Keratinocyte (primary cell): ENCODE data around the gene MEF2B. TPM values are rescaled to one million over a fixed set of nuclear protein-coding genes. Genes with fewer than 3 reads are reported as not detected.

Experiments
- DNase-seq: peaks from one replicate; pipeline ENCODE4 v3.0.0-alpha.2; 2011; ENCODE audit warnings: low read depth, missing footprints, low spot score
- FAIRE-seq: peaks from 2 replicates; lab custom pipeline; 2011; peaks lifted over from hg19 to GRCh38; lab: Jason Lieb, UNC
- H2AFZ ChIP-seq: 2 replicates; pipeline ENCODE4 v1.6.0; 2012; ENCODE audit warnings: low read length, control low read depth, inconsistent platforms; ENCODE audit not compliant: control insufficient read depth
- H3K27ac ChIP-seq: 2 replicates; pipeline ENCODE4 v1.5.1; 2011; ENCODE audit warnings: low read length; ENCODE audit not compliant: control insufficient read depth, insufficient read depth
- H3K27me3 ChIP-seq: 3 replicates; pipeline ENCODE4 v1.6.0; 2011; ENCODE audit warnings: low read length; ENCODE audit not compliant: control insufficient read depth, insufficient read depth; ENCODE audit errors: extremely low read depth
- H3K36me3 ChIP-seq, 2 experiments: 2 replicates in 1 of 2; 3 replicates in 1 of 2; pipeline ENCODE4 v1.5.1; 2011; ENCODE audit warnings: low read length in 2 of 2, mild to moderate bottlenecking in 1 of 2; ENCODE audit not compliant: control insufficient read depth in 2 of 2, insufficient read depth in 2 of 2; ENCODE audit errors: extremely low read depth in 1 of 2
- H3K4me1 ChIP-seq: 3 replicates; pipeline ENCODE4 v1.5.1; 2011; ENCODE audit warnings: low read length; ENCODE audit not compliant: control insufficient read depth, insufficient read depth; ENCODE audit errors: extremely low read depth
- H3K4me2 ChIP-seq: 3 replicates; pipeline ENCODE4 v1.6.0; 2011; ENCODE audit warnings: low read depth, low read length; ENCODE audit not compliant: control insufficient read depth, insufficient read depth; ENCODE audit errors: extremely low read depth
- H3K4me3 ChIP-seq, 3 experiments: fragments of 200-600 bp in 1 of 3; sonication (generic) in 1 of 3; 2 replicates in 2 of 3; 3 replicates in 1 of 3; pipeline ENCODE4 v1.5.1; 2011 to 2016; ENCODE audit warnings: low read length in 3 of 3, mild to moderate bottlenecking in 3 of 3, control low read depth in 2 of 3, inconsistent platforms in 1 of 3, low read depth in 1 of 3, mixed read lengths in 1 of 3, mixed run types in 1 of 3, moderate library complexity in 1 of 3; ENCODE audit not compliant: control insufficient read depth in 2 of 3, insufficient read depth in 2 of 3; ENCODE audit errors: extremely low read depth in 1 of 3
- H3K79me2 ChIP-seq: 2 replicates; pipeline ENCODE4 v1.6.0; 2012; ENCODE audit warnings: low read length; ENCODE audit not compliant: control insufficient read depth, insufficient read depth
- H3K9ac ChIP-seq: 3 replicates; pipeline ENCODE4 v1.6.0; 2011; ENCODE audit warnings: low read length; ENCODE audit not compliant: control insufficient read depth, insufficient read depth; ENCODE audit errors: extremely low read depth
- H3K9me1 ChIP-seq: 3 replicates; pipeline ENCODE4 v1.6.0; 2011; ENCODE audit warnings: low read length; ENCODE audit not compliant: control insufficient read depth, insufficient read depth; ENCODE audit errors: extremely low read depth
- H3K9me3 ChIP-seq: 2 replicates; pipeline ENCODE4 v1.5.1; 2012; ENCODE audit warnings: low read depth, low read length; ENCODE audit not compliant: control insufficient read depth
- H4K20me1 ChIP-seq: 3 replicates; pipeline ENCODE4 v1.6.0; 2011; ENCODE audit warnings: low read length; ENCODE audit not compliant: control insufficient read depth, insufficient read depth; ENCODE audit errors: extremely low read depth
- EZH2 ChIP-seq: IDR thresholded peaks from one replicate; pipeline ENCODE4 v1.6.1; 2012; ENCODE audit warnings: inconsistent platforms, mild to moderate bottlenecking, low read length, moderate library complexity
- dilution Hi-C: fragments of 300-500 bp; cut with MboI; formaldehyde crosslinking; loops from one replicate; pipeline ENCODE4 v1.7.0; 2020; ENCODE audit warnings: low sequenced_read_pairs; ENCODE audit not compliant: extremely low pct_ligation_motif_present
- polyA plus RNA-seq, 5 experiments: library from polyadenylated mRNA; depleted of rRNA in 3 of 5; stranded (reverse) in 3 of 5; stranded (forward) in 1 of 5; unstranded in 1 of 5; fragments of >200 nt; gene quantifications; 1 replicate in 1 of 5; 2 replicates in 3 of 5; 3 replicates in 1 of 5; pipeline versions ENCODE4 v1.2.1 to v1.2.3, GENCODE V29; 2011 to 2012; ENCODE audit warnings: missing spikeins in 2 of 5, low read depth in 1 of 5, low replicate concordance in 1 of 5
- TF ChIP-seq, protein P1 (sequence below), 3 experiments: IDR thresholded peaks in 1 of 3; conservative IDR thresholded peaks in 1 of 3; optimal IDR thresholded peaks in 1 of 3; 2 replicates in 2 of 3; 3 replicates in 1 of 3; pipeline versions ENCODE3 to v1.5.1; 2011; ENCODE audit warnings: low read length in 3 of 3, mild to moderate bottlenecking in 3 of 3, moderate library complexity in 2 of 3, control low read depth in 1 of 3, inconsistent platforms in 1 of 3; ENCODE audit not compliant: insufficient read depth in 2 of 3; ENCODE audit errors: extremely low read depth in 1 of 3

MEF2B gene
- polyA plus RNA-seq, 1 donor (not counting 4 experiments of a cell fraction or from before 2014, with no cell fraction given) = 0.05 TPM

DNA sequence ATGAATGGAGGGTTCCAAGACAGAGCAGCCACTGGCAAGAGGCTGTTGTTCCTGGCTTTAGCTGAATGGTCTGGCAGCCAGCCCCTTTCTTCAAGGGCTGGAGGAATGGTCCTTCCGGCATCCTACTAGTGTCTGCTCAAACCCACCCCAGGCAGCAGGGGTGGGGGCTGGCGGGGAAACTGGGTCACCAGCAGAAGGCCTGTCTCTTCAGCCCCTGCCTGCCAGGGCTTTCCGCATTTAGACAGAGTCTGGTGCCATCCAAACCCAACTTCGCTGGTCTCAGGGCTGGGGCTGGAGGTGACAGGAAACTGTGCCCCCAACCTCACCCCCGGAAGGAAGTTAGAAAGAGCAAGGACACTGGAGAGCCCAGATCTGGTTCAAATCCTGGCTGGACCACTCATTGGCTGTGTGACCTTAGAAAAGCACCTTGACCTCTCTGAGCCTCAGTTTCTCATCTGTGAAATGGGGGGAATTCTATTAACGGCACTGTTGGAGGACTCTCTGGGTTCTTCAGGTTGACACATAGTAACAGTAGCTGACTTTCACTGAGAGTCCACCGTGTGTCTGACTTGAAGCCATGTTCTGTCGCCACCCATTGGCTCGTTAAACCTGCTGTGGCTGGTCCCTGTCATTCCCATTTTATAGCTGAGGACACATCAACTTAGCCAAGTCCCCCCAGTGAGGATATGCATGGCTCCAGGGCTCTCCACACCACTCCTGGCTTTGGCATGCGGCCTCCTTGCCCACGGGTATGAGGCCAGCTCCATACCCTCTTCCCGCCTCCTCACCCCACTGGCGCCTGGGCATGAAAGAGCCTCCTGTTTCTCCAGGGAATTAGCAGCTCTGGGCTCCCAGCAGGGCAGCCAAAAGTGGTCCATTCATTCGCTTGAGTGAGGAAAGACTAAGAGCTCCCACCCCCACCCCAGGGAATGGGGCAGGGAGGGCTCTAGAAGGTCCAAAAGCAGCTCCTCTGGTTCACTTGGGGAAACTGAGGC is 35.6 kb upstream of the MEF2B start:
- FAIRE-seq (no peak), DNase-seq (no peak)
- Histone ChIP-seq H3K4me1 (peaks cover 8% of the 10 kb centered on the region), H4K20me1 (no peaks in the 10 kb centered on the region), H3K36me3 (peaks cover 4 to 13% of the 10 kb centered on the region in 2 experiments), H3K9me1 (no peaks in the 10 kb centered on the region), H3K9me3 (no peaks in the 10 kb centered on the region), H3K79me2 (peaks cover 13% of the 10 kb centered on the region), H2AFZ (no peak overlapping the region), H3K27ac (no peak overlapping the region), H3K9ac (no peak overlapping the region), H3K27me3 (no peaks in the 10 kb centered on the region), H3K4me3 (no peak overlapping the region), H3K4me2 (no peak overlapping the region)
- dilution Hi-C loops = no loop called here
- TF ChIP-seq, protein P1, sequence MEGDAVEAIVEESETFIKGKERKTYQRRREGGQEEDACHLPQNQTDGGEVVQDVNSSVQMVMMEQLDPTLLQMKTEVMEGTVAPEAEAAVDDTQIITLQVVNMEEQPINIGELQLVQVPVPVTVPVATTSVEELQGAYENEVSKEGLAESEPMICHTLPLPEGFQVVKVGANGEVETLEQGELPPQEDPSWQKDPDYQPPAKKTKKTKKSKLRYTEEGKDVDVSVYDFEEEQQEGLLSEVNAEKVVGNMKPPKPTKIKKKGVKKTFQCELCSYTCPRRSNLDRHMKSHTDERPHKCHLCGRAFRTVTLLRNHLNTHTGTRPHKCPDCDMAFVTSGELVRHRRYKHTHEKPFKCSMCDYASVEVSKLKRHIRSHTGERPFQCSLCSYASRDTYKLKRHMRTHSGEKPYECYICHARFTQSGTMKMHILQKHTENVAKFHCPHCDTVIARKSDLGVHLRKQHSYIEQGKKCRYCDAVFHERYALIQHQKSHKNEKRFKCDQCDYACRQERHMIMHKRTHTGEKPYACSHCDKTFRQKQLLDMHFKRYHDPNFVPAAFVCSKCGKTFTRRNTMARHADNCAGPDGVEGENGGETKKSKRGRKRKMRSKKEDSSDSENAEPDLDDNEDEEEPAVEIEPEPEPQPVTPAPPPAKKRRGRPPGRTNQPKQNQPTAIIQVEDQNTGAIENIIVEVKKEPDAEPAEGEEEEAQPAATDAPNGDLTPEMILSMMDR (optimal IDR thresholded peaks at IDR 0.05 in 1 of 3, IDR thresholded peaks at IDR 0.05 in 1 of 3, conservative IDR thresholded peaks at IDR 0.05 in 1 of 3; ENCODE audit: extremely low read depth in 1 of 3, insufficient read depth in 2 of 3, low read length in 3 of 3) = no peak
- no peak for TF ChIP-seq EZH2

DNA sequence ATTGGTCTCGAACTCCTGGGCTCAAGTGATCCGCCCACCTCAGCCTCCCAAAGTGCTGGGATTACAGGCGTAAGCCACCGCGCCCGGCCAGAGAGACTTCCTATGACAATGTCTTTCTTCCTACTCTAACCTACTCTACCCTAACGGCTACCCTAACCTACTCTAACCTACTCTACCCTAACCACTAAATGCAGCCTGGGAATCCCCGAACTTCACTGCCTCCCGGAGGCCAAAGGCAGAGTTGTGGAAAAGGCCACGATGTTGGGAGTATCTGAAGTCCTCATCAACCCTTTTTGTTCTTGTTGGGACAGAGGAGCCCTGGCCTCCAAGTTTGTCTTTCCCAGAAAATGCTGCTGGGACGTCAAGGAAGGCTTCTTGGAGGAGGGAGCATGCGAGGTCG is 34.1 kb upstream of the MEF2B start:
- dilution Hi-C loops = no loop called here
- H3K9me1 ChIP-seq = no peaks in the 10 kb centered on the region
- no peak for DNase-seq

More for the DNA sequence above, 34.1 kb upstream of the MEF2B start:
- H3K4me2 ChIP-seq = no peak overlapping the region
- H3K79me2 ChIP-seq = peaks cover 13% of the 10 kb centered on the region
- H3K36me3 ChIP-seq = peaks cover 6 to 14% of the 10 kb centered on the region in 2 experiments
- H3K27me3 ChIP-seq = no peaks in the 10 kb centered on the region
- H4K20me1 ChIP-seq = no peaks in the 10 kb centered on the region
- TF ChIP-seq, protein P1 (optimal IDR thresholded peaks at IDR 0.05 in 1 of 3, IDR thresholded peaks at IDR 0.05 in 1 of 3, conservative IDR thresholded peaks at IDR 0.05 in 1 of 3; ENCODE audit: extremely low read depth in 1 of 3, insufficient read depth in 2 of 3, low read length in 3 of 3) = no peak
- no peak overlapping the region for H3K9ac ChIP-seq
- peaks cover 8% of the 10 kb centered on the region for H3K4me1 ChIP-seq
- H3K9me3 ChIP-seq = no peaks in the 10 kb centered on the region
- H2AFZ ChIP-seq = no peak overlapping the region
- H3K4me3 ChIP-seq = no peak overlapping the region
- no peak for FAIRE-seq
- H3K27ac ChIP-seq = no peak overlapping the region
